ENCODE data around the gene CHAC1.

CHAC1 gene

DNA sequence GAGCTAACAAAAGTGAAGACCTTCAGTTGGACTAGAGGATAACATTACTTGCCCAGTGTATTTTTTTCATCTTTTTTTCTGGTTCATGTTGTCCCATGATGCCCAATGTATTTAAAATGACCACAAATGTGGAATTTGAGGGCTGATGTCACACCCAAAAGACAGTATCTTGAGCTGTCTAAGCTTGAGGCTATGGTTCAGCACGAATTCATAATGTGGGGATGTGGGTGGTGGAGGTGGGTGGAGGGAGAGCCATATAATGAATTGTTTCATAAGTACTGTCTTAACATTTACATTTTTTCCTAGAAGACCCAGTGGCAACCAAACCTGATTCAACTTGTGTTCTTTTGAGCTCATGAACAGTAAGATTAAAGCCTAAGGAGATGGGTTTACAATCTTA, 37.5 kb downstream of the CHAC1 start:
- DNase-seq: no peak

GRCh38 chr15:40991355-40991754, 38.1 kb downstream of the CHAC1 start:
- DNase-seq: no peak

DNA sequence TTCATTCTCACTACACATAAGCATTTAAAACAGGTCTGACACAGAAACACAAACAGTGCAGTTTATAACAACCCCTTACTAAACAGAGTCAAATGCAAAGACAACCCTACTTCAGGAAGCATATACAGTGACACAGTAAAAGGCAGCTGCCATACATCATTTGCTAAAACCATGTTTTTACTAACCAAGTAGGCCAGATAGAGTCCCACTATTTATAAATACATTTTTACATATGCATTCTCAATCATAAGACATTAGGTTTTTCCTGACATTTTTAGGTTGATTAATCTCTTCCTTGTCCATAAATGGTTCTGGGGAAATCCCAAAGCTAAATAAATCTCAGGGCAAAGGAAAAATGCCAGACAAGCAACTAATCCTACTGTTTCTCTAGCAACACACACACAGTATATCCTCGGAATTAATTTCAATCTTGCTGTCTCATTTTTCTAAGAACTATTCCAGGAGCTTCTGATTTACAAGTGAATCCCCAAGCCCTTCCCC, 39.0 kb downstream of the CHAC1 start:
- DNase-seq: no peak

DNA sequence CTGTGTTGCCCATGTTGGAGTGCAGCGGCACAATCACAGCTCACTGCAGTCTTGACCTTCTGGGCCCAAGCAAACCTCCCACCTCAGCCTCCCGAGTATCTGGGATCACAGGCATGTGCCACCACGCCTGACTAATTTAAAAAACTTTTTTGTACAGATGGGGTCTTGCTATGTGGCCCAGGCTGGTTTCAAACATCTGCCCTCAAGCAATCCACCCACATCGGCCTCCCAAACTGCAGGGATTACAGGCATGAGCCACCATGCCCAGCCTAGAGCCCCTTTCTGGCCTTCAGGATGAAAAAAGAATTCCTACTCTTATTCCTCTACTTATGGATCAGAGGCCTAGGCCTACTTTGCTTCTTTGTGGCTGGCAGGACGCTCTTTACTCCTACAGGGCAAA, 39.6 kb downstream of the CHAC1 start:
- DNase-seq: no peak

- DNase-seq: no peak
Observed at GRCh38 chr15:40995656-40996055, 42.4 kb downstream of the CHAC1 start.

- DNase-seq: no peak
Observed at GRCh38 chr15:40999190-40999589, 45.9 kb downstream of the CHAC1 start.

DNA sequence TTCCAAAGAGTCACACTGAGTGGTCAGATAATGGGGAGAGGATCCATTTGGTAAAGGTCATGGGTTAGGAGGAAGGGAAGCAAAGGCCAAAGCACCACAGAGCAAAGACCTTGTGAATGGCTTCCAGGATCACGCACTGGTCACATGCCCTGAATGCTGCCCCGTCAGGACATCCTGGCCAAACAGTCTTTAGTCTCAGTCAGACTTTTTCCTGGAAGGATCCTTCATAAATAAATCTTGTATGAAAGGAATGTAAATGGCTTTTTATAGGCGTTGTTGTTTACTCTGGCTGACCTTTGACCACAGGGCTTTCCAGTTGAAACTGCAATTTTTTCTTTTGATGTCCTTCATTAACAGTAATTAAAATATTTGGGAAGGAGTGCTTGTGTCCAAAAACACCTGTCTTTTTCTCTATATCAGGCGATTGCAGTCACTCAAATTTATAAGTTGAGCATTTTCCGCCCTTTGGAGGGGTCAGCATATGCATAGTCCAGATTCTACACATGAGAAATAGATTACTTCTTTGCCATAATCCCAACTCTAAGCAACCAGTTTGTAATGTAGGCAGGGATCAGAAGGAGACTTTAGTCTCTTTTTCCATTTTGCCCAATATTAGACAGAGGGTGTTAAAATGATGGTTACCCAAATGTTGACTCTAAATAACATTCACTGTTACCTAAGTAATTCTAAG, 48.4 kb downstream of the CHAC1 start:
- DNase-seq: no peak

GRCh38 chr15:41004490-41004889, 51.2 kb downstream of the CHAC1 start:
- no peak for DNase-seq
